GM13977 (cell line): Measurements from ENCODE around the gene ZFP36.
A peak's percentile ranks its signal among the peaks of the same experiment; 100 is the strongest.

ENCODE experiments used
- DNase-seq: peaks from one replicate; pipeline ENCODE4 v3.0.0; 2012; ENCODE audit warnings: low spot score
- in situ Hi-C: fragments of 300-500 bp; cut with MboI; formaldehyde crosslinking; loops from one replicate; pipeline ENCODE4 v1.12.0; 2022; ENCODE audit warnings: low sequenced_read_pairs, low pct_unique_long_range_greater_than_20kb, mixed read lengths, inconsistent platforms; ENCODE audit not compliant: unreplicated experiment
- TF ChIP-seq, protein P1 (sequence below): IDR thresholded peaks from 2 replicates; pipeline ENCODE4 v1.5.1; 2012; ENCODE audit warnings: mild to moderate bottlenecking, control low read depth; ENCODE audit not compliant: insufficient read depth; ENCODE audit errors: extremely low read depth, missing control alignments

Gene ZFP36

GRCh38 chr19:39402346-39403300 is 4.0 kb upstream of the ZFP36 start:
- TF ChIP-seq, protein P1, sequence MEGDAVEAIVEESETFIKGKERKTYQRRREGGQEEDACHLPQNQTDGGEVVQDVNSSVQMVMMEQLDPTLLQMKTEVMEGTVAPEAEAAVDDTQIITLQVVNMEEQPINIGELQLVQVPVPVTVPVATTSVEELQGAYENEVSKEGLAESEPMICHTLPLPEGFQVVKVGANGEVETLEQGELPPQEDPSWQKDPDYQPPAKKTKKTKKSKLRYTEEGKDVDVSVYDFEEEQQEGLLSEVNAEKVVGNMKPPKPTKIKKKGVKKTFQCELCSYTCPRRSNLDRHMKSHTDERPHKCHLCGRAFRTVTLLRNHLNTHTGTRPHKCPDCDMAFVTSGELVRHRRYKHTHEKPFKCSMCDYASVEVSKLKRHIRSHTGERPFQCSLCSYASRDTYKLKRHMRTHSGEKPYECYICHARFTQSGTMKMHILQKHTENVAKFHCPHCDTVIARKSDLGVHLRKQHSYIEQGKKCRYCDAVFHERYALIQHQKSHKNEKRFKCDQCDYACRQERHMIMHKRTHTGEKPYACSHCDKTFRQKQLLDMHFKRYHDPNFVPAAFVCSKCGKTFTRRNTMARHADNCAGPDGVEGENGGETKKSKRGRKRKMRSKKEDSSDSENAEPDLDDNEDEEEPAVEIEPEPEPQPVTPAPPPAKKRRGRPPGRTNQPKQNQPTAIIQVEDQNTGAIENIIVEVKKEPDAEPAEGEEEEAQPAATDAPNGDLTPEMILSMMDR, result no peak
- DNase-seq, result peak; percentile 76

GRCh38 chr19:39403331-39404312 is 3.0 kb upstream of the ZFP36 start:
- in situ Hi-C loops, result no loop called here
- DNase-seq, result peak; percentile 85

More at GRCh38 chr19:39402346-39403300, 4.0 kb upstream of the ZFP36 start:
- in situ Hi-C loops, result no loop called here

DNA sequence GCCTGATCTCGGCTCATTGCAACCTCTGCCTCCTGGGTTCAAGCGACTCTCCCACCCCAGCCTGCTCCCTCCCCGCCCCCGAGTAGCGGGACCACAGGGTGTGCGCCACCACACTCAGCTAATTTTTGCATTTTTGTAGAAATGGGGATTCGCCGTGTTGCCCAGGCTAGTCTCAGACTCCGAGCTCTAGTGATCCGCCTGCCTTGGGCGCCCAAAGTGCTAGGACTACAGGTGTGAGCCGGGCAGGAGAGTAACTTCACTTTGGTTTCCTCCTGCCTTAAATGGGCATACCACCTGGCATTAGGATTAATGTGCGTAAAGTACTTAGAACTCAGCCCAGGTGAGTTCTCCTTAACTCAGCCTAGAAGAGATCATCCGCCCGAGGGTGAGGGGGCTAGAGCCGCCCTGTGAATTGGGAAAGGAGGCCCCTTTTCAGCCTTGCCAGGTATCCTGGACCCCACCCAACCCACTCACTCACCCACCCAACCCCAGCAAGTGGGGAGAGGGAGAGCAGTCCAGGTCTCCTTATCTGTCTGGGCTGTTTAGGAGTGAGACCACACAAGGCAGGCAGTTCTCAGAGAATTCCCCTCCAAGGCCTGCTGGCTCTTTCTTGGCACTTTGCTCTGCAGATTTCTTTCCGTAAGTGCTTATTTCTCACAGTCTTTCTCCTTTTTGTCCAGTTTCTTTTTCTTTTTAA is 1.2 kb upstream of the ZFP36 start:
- DNase-seq, result no peak
- TF ChIP-seq, protein P1, result no peak
- in situ Hi-C loops, result no loop called here

More at GRCh38 chr19:39403331-39404312, 3.0 kb upstream of the ZFP36 start:
- TF ChIP-seq, protein P1, result no peak

- in situ Hi-C loops, result no loop called here
- TF ChIP-seq, protein P1, result no peak
- peak; percentile 76 for DNase-seq
Measured at GRCh38 chr19:39405958-39406655, 540 bp upstream of the ZFP36 start.

DNA sequence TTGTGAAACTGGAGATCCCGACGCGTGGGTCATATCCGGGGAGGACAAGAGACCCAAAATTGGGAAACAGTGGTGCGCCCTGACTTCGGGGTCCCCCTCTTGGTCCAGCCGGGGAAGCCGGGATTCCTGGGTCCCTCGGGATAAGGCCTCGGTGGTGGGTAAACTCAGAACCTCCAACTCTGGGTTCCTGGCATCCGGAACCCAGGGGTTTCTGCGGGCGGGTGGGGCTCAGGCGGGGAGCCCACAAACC is 688 bp downstream of the ZFP36 start:
- TF ChIP-seq, protein P1, result no peak
- in situ Hi-C loops, result no loop called here
- DNase-seq, result no peak
